Measurements from ENCODE around the gene APPL2. TPM values are rescaled to one million over a fixed set of nuclear protein-coding genes. Genes with fewer than 3 reads are reported as not detected.

Gene APPL2
- total RNA-seq, 1 experiment from 2014 or later = 26.7 TPM

GRCh38 chr12:105275997-105276733, 40.2 kb upstream of the APPL2 start:
- intact Hi-C loops (cut with micrococcal nuclease; ENCODE audit: unreplicated experiment) = no loop called here
- ChIA-PET POLR2A (ENCODE audit: low non-redundant PET) (no interaction called here), CTCF (no interaction called here)
- Histone ChIP-seq H3K27me3 (replicated peaks; ENCODE audit: insufficient read depth, low read depth, low read length, poor library complexity) (no peaks in the 10 kb centered on the region), H3K4me1 (ENCODE audit: insufficient read depth, low read length, poor library complexity, severe bottlenecking) (no peaks in the 10 kb centered on the region), H3K36me3 (ENCODE audit: insufficient read depth, low read length, poor library complexity, severe bottlenecking) (no peaks in the 10 kb centered on the region), H3K27ac (ENCODE audit: low read depth, low read length, poor library complexity, severe bottlenecking) (no peak overlapping the region), H3K4me3 (ENCODE audit: low read depth, low read length, poor library complexity, severe bottlenecking) (no peak overlapping the region), H3K9me3 (ENCODE audit: low read depth, low read length, poor library complexity, severe bottlenecking) (no peaks in the 10 kb centered on the region)
- no peak for DNase-seq (ENCODE audit: low spot score)
- TF ChIP-seq CTCF (conservative IDR thresholded peaks at IDR 0.05; ENCODE audit: low read depth, low read length) = no peak
- no peak for TF ChIP-seq EZH2 (IDR thresholded peaks at IDR 0.05; ENCODE audit: borderline replicate concordance, low read depth, low read length, poor library complexity, severe bottlenecking)
- no TSS peak for BruUV-seq (replicated peaks)

- no TSS peak for BruUV-seq (replicated peaks)
- Histone ChIP-seq H3K27ac (ENCODE audit: low read depth, low read length, poor library complexity, severe bottlenecking) (no peak overlapping the region), H3K9me3 (ENCODE audit: low read depth, low read length, poor library complexity, severe bottlenecking) (no peaks in the 10 kb centered on the region), H3K36me3 (ENCODE audit: insufficient read depth, low read length, poor library complexity, severe bottlenecking) (no peaks in the 10 kb centered on the region), H3K27me3 (replicated peaks; ENCODE audit: insufficient read depth, low read depth, low read length, poor library complexity) (no peaks in the 10 kb centered on the region), H3K4me3 (ENCODE audit: low read depth, low read length, poor library complexity, severe bottlenecking) (no peak overlapping the region), H3K4me1 (ENCODE audit: insufficient read depth, low read length, poor library complexity, severe bottlenecking) (no peaks in the 10 kb centered on the region)
- no peak for DNase-seq (ENCODE audit: low spot score)
- intact Hi-C loops (cut with micrococcal nuclease; ENCODE audit: unreplicated experiment) = no loop called here
- no peak for TF ChIP-seq CTCF (conservative IDR thresholded peaks at IDR 0.05; ENCODE audit: low read depth, low read length)
- no peak for TF ChIP-seq EZH2 (IDR thresholded peaks at IDR 0.05; ENCODE audit: borderline replicate concordance, low read depth, low read length, poor library complexity, severe bottlenecking)
- ChIA-PET CTCF (no interaction called here), POLR2A (ENCODE audit: low non-redundant PET) (no interaction called here)
These were observed 38.6 kb upstream of the APPL2 start for GRCh38 chr12:105274571-105274970.

GRCh38 chr12:105273601-105274000, 37.6 kb upstream of the APPL2 start:
- CTCF ChIA-PET = no interaction called here
- no peaks in the 10 kb centered on the region for H3K36me3 ChIP-seq (ENCODE audit: insufficient read depth, low read length, poor library complexity, severe bottlenecking)
- TF ChIP-seq CTCF (conservative IDR thresholded peaks at IDR 0.05; ENCODE audit: low read depth, low read length) (no peak), EZH2 (IDR thresholded peaks at IDR 0.05; ENCODE audit: borderline replicate concordance, low read depth, low read length, poor library complexity, severe bottlenecking) (no peak)

More at GRCh38 chr12:105273601-105274000, 37.6 kb upstream of the APPL2 start:
- no peak for DNase-seq (ENCODE audit: low spot score)
- no peak overlapping the region for H3K27ac ChIP-seq (ENCODE audit: low read depth, low read length, poor library complexity, severe bottlenecking)
- intact Hi-C loops (cut with micrococcal nuclease; ENCODE audit: unreplicated experiment) = no loop called here
- POLR2A ChIA-PET (ENCODE audit: low non-redundant PET) = no interaction called here
- H3K9me3 ChIP-seq (ENCODE audit: low read depth, low read length, poor library complexity, severe bottlenecking) = no peaks in the 10 kb centered on the region
- no peak overlapping the region for H3K4me3 ChIP-seq (ENCODE audit: low read depth, low read length, poor library complexity, severe bottlenecking)
- no TSS peak for BruUV-seq (replicated peaks)
- H3K4me1 ChIP-seq (ENCODE audit: insufficient read depth, low read length, poor library complexity, severe bottlenecking) = no peaks in the 10 kb centered on the region
- no peaks in the 10 kb centered on the region for H3K27me3 ChIP-seq (replicated peaks; ENCODE audit: insufficient read depth, low read depth, low read length, poor library complexity)

All from A673 (cell line).